PC-3 (cell line): ENCODE measurements around the gene PPP1R36.

Source experiments
- CTCF ChIP-seq: fragments of 300-600 bp; sonication (generic); conservative IDR thresholded peaks from 2 replicates; pipeline ENCODE4 v1.5.1; 2017; ENCODE audit warnings: antibody characterized with exemption, low read depth, mild to moderate bottlenecking, low read length
- EZH2 ChIP-seq: fragments of 300-600 bp; sonication (generic); IDR thresholded peaks from one replicate; pipeline ENCODE4 v1.6.1; 2017; ENCODE audit warnings: antibody characterized with exemption, mild to moderate bottlenecking, low read length; ENCODE audit not compliant: unreplicated experiment

GRCh38 chr14:64574371-64575107 is 24.8 kb downstream of the PPP1R36 start:
- TF ChIP-seq CTCF = no peak
- TF ChIP-seq EZH2 = no peak
